ENCODE measurements around the gene MED12L. TPM values are rescaled to one million over a fixed set of nuclear protein-coding genes. Genes with fewer than 3 reads are reported as not detected.

MED12L gene
- total RNA-seq, 1 donor from 2014 or later: 0.43 TPM

DNA sequence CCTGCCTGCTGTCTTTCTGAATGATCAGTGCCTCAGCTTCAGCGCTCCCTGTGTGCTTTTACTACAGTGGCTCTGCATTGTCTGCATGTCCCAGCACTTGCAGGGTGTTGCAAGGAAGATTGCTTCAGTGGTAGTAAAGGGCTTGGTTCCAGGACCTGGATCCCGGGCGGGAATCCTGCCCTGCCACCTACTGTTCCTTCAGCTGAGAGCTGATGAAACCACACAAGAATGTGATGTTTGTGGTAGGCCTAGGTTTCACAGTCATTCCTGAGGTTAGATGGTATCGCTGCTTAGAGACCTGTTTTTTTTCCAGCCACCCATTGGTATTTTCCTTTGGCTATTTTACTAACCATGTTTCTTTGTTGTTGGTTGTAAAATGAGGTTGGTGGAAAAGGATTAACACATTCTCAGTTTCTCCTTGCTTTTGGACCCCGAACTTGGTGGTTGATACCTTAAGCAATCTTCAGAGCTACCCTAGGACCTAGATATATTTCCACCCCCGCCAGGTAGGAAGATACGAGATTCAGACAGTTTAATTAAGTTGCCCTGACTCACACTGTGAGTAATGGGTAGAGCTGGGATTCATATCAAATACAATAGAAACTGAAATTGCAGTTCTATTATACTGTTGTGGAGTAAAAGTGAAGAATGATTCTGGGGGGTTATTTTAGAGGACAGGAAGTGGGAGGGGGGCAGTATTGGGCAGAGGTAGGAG, 219.8 kb downstream of the MED12L start:
- TF ChIP-seq, protein P1, sequence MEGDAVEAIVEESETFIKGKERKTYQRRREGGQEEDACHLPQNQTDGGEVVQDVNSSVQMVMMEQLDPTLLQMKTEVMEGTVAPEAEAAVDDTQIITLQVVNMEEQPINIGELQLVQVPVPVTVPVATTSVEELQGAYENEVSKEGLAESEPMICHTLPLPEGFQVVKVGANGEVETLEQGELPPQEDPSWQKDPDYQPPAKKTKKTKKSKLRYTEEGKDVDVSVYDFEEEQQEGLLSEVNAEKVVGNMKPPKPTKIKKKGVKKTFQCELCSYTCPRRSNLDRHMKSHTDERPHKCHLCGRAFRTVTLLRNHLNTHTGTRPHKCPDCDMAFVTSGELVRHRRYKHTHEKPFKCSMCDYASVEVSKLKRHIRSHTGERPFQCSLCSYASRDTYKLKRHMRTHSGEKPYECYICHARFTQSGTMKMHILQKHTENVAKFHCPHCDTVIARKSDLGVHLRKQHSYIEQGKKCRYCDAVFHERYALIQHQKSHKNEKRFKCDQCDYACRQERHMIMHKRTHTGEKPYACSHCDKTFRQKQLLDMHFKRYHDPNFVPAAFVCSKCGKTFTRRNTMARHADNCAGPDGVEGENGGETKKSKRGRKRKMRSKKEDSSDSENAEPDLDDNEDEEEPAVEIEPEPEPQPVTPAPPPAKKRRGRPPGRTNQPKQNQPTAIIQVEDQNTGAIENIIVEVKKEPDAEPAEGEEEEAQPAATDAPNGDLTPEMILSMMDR (IDR thresholded peaks at IDR 0.05): no peak

DNA sequence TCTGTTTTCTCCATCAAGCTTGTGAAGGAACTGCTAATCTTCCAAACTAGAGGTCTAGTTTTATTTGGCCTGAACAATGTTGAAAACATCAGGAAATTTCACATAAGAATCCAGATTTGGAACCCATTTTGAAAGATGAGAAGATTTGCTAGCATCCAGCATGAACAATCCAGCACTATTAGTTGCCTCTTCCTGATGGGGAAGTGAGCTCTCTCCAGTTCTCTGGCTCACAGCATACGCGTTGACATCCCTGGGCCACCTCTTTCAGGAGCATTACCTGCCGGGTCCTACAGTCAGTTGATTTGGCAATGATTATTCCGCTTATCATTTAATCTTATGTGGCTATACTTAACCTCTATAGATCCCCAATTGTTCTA, 220.3 kb downstream of the MED12L start:
- intact Hi-C loops (cut with DNase I): no loop called here
- no peak overlapping the region for H3K4me3 ChIP-seq
- no peak for DNase-seq (ENCODE audit: low spot score in 2 of 2)

More for the DNA sequence above, 219.8 kb downstream of the MED12L start:
- H3K27me3 ChIP-seq: no peaks in the 10 kb centered on the region
- no peaks in the 10 kb centered on the region for H3K36me3 ChIP-seq
- no peaks in the 10 kb centered on the region for H3K4me1 ChIP-seq
- no peaks in the 10 kb centered on the region for H3K9me3 ChIP-seq
- no peak overlapping the region for H3K4me3 ChIP-seq
- intact Hi-C loops (cut with DNase I): no loop called here
- no peak overlapping the region for H3K27ac ChIP-seq
- DNase-seq (ENCODE audit: low spot score in 2 of 2): peak in 1 of 2 donors; percentile 67

DNA sequence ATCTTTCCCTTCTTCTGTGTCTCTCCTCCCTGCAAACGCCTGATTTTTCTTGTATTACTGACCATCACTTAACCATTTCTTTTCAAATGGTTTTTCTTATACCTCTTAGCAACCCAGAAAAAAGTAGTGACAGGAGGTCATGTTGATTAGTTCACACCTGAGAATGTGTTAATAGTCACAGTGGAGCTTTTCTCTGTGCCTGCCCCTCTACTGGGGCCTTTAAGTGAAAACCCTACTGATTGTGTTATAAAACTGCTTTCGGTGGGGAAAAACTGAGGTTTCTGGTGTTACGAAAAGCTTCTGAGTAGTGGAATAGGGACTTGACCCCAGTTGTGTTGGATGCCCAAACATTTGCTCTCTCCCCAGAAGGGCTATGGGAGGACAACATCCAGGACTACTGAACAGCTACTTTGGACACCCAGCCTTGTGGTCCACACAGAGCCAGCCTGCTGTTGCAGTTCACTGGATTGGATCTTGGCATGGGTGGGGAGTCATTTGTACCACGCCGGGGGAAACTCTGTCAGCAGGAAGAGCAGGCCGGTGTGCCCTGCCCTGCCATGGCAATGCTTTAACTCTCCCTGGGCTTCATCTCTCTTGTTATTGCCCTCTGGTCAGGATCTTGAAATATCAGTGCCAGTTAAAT, 220.8 kb downstream of the MED12L start:
- TF ChIP-seq, protein P1 (IDR thresholded peaks at IDR 0.05): no peak
- H3K27ac ChIP-seq: no peak overlapping the region
- no peaks in the 10 kb centered on the region for H3K36me3 ChIP-seq
- no peak overlapping the region for H3K4me3 ChIP-seq
- H3K9me3 ChIP-seq: no peaks in the 10 kb centered on the region
- no peaks in the 10 kb centered on the region for H3K4me1 ChIP-seq
- DNase-seq (ENCODE audit: low spot score in 2 of 2): no peak
- intact Hi-C loops (cut with DNase I): no loop called here
- H3K27me3 ChIP-seq: no peaks in the 10 kb centered on the region

More for the DNA sequence above, 220.3 kb downstream of the MED12L start:
- Histone ChIP-seq H3K27ac (no peak overlapping the region), H3K9me3 (no peaks in the 10 kb centered on the region), H3K27me3 (no peaks in the 10 kb centered on the region), H3K4me1 (no peaks in the 10 kb centered on the region), H3K36me3 (no peaks in the 10 kb centered on the region)
- TF ChIP-seq, protein P1 (IDR thresholded peaks at IDR 0.05): no peak

DNA sequence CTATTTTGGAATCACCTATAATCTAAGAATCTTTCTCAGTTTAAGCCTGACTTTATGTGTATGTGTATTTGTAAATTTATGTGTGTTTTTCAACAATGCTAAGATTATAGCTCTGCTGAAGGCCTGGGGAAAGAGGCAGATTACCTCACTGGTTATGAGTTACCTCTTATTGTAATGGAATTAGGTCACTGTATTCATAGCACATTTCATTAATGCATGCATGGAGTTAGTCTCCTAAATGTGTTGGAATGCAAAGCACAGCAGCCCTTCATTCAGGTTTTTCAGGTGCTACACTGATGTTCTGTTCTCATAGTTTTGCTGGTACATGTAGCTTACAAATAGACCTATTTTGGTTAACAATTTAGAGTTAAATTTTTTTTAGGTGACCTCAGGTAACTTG, 221.7 kb downstream of the MED12L start:
- no peak overlapping the region for H3K4me3 ChIP-seq
- intact Hi-C loops (cut with DNase I): no loop called here
- H3K27me3 ChIP-seq: no peaks in the 10 kb centered on the region
- no peaks in the 10 kb centered on the region for H3K36me3 ChIP-seq
- H3K27ac ChIP-seq: no peak overlapping the region
- DNase-seq (ENCODE audit: low spot score in 2 of 2): no peak
- H3K9me3 ChIP-seq: no peaks in the 10 kb centered on the region
- TF ChIP-seq, protein P1 (IDR thresholded peaks at IDR 0.05): no peak
- no peaks in the 10 kb centered on the region for H3K4me1 ChIP-seq

DNA sequence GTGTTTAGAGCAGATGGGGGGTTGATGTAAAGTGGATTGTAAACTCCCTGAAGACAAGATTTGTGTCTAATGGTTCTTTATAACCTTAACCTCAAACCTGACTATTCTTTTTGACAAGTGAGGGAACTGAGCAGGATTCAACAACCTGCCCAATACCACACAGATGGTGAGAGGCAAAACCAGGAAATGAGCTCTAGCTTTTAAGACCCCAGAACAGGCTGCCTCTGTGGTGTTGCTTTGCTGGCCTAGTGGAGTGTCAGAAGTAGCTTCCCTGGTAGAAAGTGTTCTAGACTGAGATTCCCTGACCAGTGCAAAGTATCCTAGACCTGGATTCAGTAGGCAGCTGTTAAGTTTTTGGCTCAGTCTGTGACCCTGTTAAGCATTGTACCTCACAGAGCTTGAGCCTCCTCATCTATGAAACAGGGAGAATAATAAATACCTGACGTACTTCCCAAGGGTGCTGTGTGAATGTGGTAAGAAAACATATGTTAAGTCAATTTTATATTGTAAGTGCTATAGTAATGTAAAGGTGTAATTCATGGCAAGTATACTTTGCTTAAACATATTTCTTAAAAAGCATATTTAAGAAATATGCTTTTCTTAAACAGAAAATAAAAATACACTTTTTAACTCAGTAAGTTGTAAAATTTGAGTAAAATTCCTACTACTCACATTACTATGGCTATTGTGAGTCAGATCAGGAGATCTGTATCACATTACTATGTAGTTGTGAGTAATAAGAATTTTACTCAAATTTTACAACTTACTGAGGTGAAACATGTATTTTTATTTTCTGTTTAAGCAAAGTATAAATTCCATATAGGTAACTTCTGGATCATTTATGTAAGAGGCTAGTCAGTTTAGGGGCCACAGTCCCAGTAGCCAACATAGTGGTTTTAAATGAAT, 222.4 kb downstream of the MED12L start:
- Histone ChIP-seq H3K27ac (no peak overlapping the region), H3K4me1 (no peaks in the 10 kb centered on the region), H3K27me3 (no peaks in the 10 kb centered on the region), H3K9me3 (no peaks in the 10 kb centered on the region), H3K4me3 (no peak overlapping the region), H3K36me3 (no peaks in the 10 kb centered on the region)
- DNase-seq (ENCODE audit: low spot score in 2 of 2): no peak
- TF ChIP-seq, protein P1 (IDR thresholded peaks at IDR 0.05): no peak
- intact Hi-C loops (cut with DNase I): no loop called here
